HG03139 (cell line): ENCODE data around the gene SOX2.
"Not testable (repeated sequence)": the region's sequence is repeated elsewhere in the genome, so short reads cannot be mapped to it uniquely, and the experiment has no call there.

Source experiments
- ATAC-seq: cut with Tn5 transposase; IDR thresholded peaks from one replicate; pipeline ENCODE4 v1.9.1; 2021; ENCODE audit not compliant: unreplicated experiment

Gene SOX2

DNA sequence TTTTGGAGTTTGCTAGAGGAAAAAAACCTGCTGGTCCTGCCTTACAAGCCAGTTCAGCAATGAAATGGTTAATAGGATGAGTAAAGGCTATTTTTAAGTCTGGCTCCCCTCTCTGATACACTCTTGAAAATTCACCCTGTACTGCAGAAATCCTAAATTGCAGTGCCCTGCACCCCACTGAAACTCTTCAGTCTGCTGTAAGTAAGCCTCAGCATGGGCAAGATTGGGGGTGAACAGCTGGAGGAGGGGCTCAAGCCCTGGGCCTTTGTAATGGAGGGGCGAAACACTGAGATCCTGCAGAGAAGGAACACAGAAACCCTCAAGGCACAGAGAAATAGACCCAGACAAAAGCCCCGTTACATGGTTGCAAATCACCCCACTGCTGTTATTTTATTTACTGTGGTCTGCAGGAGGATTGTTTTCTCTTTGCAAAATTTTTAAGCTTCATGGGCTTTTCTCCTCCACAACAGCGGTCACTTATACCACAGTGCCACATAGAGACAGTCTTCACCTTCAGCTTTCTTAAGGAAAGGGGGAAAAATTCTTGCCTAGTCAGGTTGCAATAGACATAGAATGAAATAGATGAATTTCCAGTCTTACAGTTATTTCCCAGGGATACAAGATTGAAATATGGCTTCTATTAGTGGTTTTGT is 45.0 kb downstream of the SOX2 start:
- no peak for ATAC-seq

GRCh38 chr3:181757694-181758306 is 46.1 kb downstream of the SOX2 start:
- ATAC-seq, result no peak

- ATAC-seq, result no peak
Observed at GRCh38 chr3:181761906-181762305, 50.2 kb downstream of the SOX2 start.

- not testable (repeated sequence) for ATAC-seq
Observed at GRCh38 chr3:181764033-181764432, 52.3 kb downstream of the SOX2 start.
